Calu3 (cell line): ENCODE results near the gene RBFOX2. TPM values are rescaled to one million over a fixed set of nuclear protein-coding genes. Genes with fewer than 3 reads are reported as not detected.

Experiments used
- BruUV-seq: library from RNA; stranded (reverse); fragments of 400-500 nt; replicated peaks from 2 replicates; lab custom pipeline; 2021; lab: Mats Ljungman, UMichigan
- CTCF ChIA-PET: fragments of 300-600 bp; sonication (Branson Sonifier 250); formaldehyde crosslinking; loops from one replicate; lab custom pipeline; 2022; ENCODE audit warnings: antibody characterized with exemption; lab: Charles Lee
- DNase-seq: peaks from one replicate; pipeline ENCODE4 v3.0.0; 2022
- H3K27ac Mint-ChIP-seq: one replicate; pipeline ENCODE4 v1.8.0; 2022; ENCODE audit warnings: mixed read lengths; ENCODE audit not compliant: unreplicated experiment
- H3K27me3 Mint-ChIP-seq: one replicate; pipeline ENCODE4 v1.8.0; 2022; ENCODE audit warnings: mixed read lengths; ENCODE audit not compliant: unreplicated experiment
- H3K36me3 Mint-ChIP-seq: one replicate; pipeline ENCODE4 v1.8.0; 2022; ENCODE audit warnings: mild to moderate bottlenecking, moderate library complexity, mixed read lengths; ENCODE audit not compliant: insufficient read depth, unreplicated experiment
- H3K4me1 Mint-ChIP-seq: one replicate; pipeline ENCODE4 v1.8.0; 2022; ENCODE audit warnings: mild to moderate bottlenecking, low read depth, mixed read lengths; ENCODE audit not compliant: unreplicated experiment
- H3K4me3 Mint-ChIP-seq: one replicate; pipeline ENCODE4 v1.8.0; 2022; ENCODE audit warnings: mild to moderate bottlenecking, low read depth, moderate library complexity, mixed read lengths; ENCODE audit not compliant: unreplicated experiment
- H3K9me3 Mint-ChIP-seq: one replicate; pipeline ENCODE4 v1.8.0; 2022; ENCODE audit warnings: low read depth, mixed read lengths; ENCODE audit not compliant: unreplicated experiment
- intact Hi-C: fragments of 100-400 bp; cut with micrococcal nuclease; formaldehyde crosslinking; loops from one replicate; pipeline ENCODE4 v1.10.0; 2022; ENCODE audit not compliant: unreplicated experiment
- total RNA-seq: library from RNA; stranded (reverse); gene quantifications from 2 replicates; pipeline ENCODE4 v1.2.3, GENCODE V29; 2022
- TF ChIP-seq, protein P1 (sequence below): fragments of 200-600 bp; IDR thresholded peaks from one replicate; pipeline ENCODE4 v1.8.0; 2022; ENCODE audit warnings: antibody characterized with exemption; ENCODE audit not compliant: unreplicated experiment

RBFOX2 gene
- total RNA-seq, 1 experiment from 2014 or later: 63.1 TPM

DNA sequence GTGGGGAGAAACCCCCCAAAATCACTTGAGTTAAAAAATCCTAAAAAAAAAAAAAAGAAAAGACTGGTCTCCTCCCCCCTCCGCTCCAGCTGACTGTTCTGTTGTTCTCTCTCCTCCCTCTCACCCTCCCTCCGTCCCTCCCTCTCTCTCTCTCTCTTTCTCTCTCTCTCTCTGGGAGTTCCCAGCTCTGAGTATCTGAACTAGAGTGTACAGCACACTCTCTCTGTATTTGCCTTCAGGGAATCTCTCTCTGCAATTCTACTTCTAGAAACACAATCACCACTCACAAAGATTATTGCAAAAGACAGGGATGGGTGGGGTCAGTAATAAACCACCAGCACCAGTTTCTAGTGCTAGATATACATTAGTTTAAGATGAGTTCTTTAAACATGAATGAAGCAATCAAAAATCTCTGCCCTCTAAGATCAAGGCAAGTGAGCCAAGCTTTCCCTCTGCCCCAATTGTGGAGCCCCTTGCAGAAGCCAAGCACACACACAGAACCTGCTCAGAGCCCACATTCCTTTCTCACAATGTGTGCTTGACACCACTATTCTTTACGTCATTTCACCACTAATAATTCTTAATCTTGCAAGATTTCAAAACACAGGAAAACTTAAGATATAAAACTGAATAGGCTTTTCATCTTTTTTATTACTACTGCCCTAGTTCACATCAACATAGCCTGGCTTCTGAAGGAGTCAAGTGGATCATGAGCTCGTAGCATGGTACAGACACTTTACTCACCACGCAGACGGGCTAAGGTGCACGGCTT, 133.5 kb downstream of the RBFOX2 start:
- H3K4me1 Mint-ChIP-seq: peaks cover 21% of the 10 kb centered on the region
- H3K9me3 Mint-ChIP-seq: no peaks in the 10 kb centered on the region
- no TSS peak for BruUV-seq
- CTCF ChIA-PET: no interaction called here
- H3K27ac Mint-ChIP-seq: no peak overlapping the region
- intact Hi-C loops: no loop called here
- H3K4me3 Mint-ChIP-seq: no peak overlapping the region
- H3K27me3 Mint-ChIP-seq: no peaks in the 10 kb centered on the region
- TF ChIP-seq, protein P1, sequence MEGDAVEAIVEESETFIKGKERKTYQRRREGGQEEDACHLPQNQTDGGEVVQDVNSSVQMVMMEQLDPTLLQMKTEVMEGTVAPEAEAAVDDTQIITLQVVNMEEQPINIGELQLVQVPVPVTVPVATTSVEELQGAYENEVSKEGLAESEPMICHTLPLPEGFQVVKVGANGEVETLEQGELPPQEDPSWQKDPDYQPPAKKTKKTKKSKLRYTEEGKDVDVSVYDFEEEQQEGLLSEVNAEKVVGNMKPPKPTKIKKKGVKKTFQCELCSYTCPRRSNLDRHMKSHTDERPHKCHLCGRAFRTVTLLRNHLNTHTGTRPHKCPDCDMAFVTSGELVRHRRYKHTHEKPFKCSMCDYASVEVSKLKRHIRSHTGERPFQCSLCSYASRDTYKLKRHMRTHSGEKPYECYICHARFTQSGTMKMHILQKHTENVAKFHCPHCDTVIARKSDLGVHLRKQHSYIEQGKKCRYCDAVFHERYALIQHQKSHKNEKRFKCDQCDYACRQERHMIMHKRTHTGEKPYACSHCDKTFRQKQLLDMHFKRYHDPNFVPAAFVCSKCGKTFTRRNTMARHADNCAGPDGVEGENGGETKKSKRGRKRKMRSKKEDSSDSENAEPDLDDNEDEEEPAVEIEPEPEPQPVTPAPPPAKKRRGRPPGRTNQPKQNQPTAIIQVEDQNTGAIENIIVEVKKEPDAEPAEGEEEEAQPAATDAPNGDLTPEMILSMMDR: no peak
- no peak for DNase-seq
- no peaks in the 10 kb centered on the region for H3K36me3 Mint-ChIP-seq

DNA sequence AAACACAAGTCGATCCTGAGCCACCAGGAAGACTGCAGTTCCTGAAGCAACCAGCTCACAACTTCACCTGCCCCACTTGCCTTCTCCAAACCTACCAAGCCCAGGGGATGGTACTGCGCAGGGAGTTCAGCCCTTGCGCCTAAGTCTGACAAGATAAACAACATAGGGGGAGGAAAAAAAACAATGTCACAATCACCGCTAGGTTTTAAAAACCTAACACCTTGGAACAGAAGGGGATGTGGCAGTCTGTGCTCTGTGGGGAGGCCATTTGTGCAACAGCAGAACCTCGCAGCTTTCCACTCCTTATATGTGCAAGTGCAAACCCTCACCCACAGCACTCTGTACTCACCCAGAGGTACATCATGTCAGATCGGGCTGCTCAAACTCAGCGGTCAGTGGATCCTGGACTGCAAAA, 134.2 kb downstream of the RBFOX2 start:
- Mint-ChIP-seq H3K4me1 (peaks cover 21% of the 10 kb centered on the region), H3K9me3 (no peaks in the 10 kb centered on the region), H3K27ac (no peak overlapping the region), H3K27me3 (no peaks in the 10 kb centered on the region), H3K36me3 (no peaks in the 10 kb centered on the region), H3K4me3 (no peak overlapping the region)
- TF ChIP-seq, protein P1: no peak
- CTCF ChIA-PET: no interaction called here
- intact Hi-C loops: no loop called here
- BruUV-seq: no TSS peak
- DNase-seq: no peak

DNA sequence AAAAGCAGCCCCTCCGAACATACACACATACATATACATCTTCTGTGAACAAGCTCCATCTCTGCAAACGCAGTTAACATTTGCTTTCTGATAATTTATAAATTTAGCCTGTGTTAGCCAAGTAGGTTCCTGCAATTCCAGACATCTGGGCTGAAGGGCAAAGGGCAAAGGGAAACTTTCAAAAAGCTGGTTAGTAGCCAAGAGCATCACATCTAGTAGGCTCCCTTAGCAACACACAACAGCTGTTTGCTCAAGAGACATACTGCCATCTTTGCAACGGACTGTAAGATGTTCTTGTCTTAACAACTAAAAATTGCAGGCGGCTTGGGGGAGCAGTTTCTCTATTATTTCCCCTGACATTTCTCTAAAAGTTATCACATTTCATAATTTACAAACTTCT, 134.9 kb downstream of the RBFOX2 start:
- H3K9me3 Mint-ChIP-seq: no peaks in the 10 kb centered on the region
- CTCF ChIA-PET: interaction anchor here (0.6 kb wide), 2 partner anchors 89 to 246 kb away, joined by 3 to 5 read pairs; no protein-coding TSS in a partner anchor
- H3K4me1 Mint-ChIP-seq: peaks cover 21% of the 10 kb centered on the region
- no TSS peak for BruUV-seq
- H3K27me3 Mint-ChIP-seq: no peaks in the 10 kb centered on the region
- TF ChIP-seq, protein P1: no peak
- H3K36me3 Mint-ChIP-seq: no peaks in the 10 kb centered on the region
- H3K4me3 Mint-ChIP-seq: no peak overlapping the region
- DNase-seq: no peak
- intact Hi-C loops: no loop called here
- H3K27ac Mint-ChIP-seq: no peak overlapping the region

DNA sequence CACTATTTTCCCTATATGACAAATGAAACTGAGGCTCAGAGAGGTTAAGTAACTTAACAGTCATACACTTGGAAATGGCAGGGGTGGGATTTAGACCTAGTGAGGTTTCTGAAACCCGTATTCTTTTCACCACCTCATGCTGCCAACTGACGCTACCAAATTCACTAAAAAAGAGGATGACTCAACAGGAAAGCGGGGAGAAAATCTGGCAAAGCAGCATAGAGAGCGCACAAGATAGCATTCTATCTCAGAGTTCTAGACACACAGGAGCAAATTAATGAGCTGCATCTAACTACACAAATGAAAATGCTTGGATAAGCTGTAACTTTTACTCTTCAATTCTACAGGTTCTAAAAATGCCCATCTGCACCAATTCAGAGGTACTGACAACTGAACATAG, 136.4 kb downstream of the RBFOX2 start:
- TF ChIP-seq, protein P1: no peak
- Mint-ChIP-seq H3K4me1 (peaks cover 34% of the 10 kb centered on the region), H3K27me3 (no peaks in the 10 kb centered on the region), H3K4me3 (no peak overlapping the region), H3K9me3 (no peaks in the 10 kb centered on the region), H3K36me3 (no peaks in the 10 kb centered on the region), H3K27ac (no peak overlapping the region)
- no peak for DNase-seq
- CTCF ChIA-PET: no interaction called here
- BruUV-seq: no TSS peak
- intact Hi-C loops: no loop called here
